Globus pallidus (tissue), 1 donor: ENCODE data around the gene FOXO3.

Experiments used
- DNase-seq: peaks from one replicate; pipeline ENCODE4 v3.0.0-alpha.2; 2015; ENCODE audit warnings: low spot score

FOXO3 gene

DNA sequence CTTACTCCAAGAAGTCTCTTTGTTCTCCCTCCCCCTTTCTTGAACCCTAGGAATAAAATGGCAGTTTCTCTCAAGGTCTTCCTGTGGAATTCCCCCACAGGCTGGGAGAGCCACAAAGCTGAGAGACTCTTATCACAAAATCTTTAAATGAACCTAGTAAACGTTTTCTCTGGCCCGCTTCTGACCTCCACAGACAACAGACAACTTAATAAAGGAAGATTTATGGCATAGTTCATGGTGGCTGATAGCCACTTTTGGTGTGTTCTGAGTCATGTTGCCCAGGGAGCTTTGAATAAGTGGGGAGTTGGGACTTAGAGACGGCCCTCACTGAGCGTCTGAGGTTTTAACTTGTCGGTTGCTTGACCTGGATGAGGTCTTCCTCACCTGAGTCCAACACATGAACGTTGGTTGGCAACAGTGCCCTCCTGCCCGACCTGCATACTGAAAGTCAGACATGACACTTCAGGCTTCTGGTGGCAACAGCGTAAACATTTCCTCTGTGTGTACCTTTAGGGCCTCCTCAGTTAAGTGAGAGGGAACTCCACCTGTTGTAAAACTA, 124.1 kb downstream of the FOXO3 start:
- no peak for DNase-seq

DNA sequence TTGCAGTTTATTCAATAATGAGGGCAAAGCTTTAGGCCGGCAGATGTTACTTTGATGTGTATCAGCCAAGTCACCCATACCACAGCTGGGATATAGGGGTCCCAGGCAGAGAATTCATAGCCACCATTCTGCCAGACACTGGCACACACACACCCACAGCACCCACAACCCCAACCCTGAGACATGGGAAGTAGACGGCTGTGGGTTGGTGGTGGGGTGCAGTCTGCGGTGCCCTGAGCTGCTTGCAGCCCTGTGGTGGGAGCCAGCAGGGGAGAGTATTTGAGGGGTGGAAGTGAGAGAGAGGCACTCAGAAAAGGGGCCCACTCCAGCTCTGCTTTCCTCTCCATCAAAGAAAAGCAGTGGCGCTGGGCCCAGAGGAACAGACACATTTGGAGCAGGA, 125.3 kb downstream of the FOXO3 start:
- no peak for DNase-seq

DNA sequence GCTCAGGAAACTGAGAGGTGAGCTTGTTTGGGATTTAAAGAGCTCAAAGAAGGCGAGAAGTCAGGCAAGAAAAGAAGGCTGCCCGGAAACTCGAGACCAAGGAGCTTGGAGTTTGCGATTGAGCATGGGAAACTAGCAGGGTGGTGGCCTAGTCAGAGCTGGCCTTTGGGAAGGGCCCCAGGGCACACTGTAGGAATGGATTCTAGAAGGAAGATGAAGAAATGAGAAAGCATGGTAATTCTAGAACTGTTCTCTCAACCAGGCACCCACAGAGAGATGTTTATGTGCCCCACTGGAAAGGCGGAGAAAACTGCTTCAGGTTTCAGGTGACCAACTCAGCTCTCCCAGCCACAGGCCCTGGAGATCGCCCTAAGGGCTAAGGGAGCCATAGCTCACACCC, 126.2 kb downstream of the FOXO3 start:
- DNase-seq: no peak

DNA sequence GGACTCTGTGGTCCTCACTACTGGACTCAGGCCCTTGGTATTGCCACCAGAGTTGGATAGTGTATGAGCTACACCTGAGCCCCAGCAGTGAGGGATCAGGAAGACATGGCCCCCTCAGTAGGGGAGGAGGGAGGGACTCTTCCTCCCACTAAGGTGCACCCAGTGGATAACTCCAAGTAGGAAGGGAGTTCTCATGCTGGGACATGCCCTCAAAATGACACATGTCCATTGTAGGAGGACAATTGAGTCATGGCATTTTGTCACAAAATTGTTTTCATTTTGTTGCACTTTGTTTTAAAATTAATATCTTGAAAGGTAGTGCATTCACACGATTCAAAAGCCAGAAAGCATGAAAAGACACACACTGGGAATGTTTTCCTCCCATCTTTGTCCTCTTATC, 127.2 kb downstream of the FOXO3 start:
- DNase-seq: no peak

DNA sequence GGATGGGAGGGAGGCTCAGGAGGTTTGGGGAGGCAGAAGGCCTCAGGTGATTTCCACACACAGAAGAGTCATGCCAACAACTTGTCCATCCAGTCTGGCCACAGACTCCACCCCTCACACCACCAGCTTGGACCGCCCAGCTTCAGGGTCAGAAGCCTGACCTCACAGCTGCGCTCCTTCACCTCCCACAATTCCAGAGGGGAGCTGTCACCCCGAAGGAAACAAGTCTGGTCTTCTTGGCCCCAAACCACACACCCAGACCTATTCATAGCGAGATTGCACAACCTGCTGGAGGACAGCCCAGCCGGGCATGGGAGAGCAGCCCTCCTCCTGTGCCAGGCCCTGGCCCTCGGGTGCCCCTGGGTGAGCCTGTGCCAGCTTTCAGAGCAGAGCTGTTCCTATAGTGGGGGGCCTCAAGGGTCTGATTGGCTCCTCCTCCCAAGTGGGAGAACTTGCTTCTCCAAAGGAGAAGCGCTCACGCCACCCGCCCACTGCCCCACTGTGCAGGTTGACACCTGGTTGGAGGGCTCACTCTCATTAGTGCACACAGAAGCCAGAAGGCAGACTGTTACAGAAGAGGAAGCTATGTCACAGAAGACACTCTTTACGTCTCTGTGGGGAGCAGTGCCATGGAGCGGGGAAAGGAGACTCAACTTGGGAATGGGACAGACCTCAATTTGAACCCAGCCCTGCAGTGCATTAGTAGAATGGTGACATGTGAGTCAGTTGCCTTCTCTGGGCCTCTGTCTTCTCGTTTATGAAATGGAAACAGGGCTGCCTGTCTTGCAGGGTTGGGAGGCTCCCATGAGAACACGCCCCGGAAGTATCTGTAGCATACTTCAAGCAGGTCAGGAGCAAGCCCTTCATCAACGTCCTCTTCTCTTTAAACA, 128.8 kb downstream of the FOXO3 start:
- DNase-seq: peak; percentile 58

DNA sequence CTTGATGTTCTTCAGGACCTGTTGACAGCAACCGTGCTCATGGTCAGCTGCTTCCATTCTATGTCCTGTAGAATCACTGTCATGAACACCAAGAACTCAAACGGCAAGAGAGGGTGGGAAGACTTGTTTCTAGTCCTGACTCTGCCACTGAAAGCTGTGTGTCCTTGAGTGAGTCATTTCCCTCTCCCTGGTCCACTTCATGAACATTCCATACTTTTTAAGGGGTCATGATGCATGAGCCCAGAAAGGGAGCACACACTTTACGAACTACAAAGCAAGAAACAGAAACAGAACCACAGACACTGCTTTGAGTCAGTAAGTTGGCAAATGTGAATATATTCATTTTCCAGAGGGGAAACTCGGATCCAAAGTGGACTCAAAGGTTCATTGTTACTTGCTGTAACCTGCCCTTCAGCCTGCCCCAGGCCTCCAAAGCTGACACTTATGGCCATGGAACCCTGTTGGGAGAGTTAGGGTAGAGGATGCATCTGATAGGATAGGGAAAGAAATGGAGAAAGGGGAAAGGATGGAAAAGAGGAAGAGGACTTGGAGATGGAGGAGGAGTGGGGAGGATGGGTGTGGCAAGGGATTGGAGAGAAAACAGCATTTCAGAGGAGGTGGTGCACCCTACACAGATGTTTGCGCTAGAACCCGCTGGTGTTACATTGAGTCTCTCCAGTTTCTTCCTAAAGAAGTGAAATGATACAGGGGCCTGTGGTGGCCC, 129.8 kb downstream of the FOXO3 start:
- DNase-seq: no peak

DNA sequence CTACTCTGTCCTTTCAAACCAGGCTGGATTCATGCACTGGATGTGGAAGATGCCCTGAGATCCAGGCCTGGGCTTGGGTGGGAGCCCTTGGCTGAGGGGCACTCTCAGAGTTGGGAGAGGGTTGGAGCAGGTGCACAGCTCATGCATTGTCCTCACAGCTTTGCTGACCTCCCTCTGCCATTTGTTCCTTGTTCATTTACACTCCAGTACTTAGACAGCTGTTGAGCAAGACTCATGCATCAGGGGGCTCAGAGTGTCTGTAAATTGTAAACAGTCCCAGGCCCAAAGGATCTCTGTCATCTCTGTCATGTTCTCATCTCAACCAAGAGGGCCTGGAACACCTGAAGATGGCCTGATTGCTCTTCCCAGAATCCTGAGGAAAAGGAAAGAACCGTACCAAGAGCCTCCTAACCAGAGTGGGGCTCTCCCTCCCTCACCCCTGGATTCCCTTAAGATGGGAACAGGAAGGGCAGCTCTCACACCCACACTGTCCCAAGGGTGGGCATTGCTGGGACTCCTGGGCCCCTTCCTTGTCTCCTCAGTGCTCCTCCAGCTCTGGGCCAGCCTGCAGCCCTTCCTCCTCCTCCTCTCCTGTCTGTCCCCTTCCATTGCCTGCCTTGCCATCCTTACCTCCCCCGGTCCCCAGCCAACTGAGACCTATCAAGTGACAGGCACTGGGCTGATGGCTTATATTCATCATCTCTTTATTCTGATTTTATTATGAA, 132.9 kb downstream of the FOXO3 start:
- no peak for DNase-seq

DNA sequence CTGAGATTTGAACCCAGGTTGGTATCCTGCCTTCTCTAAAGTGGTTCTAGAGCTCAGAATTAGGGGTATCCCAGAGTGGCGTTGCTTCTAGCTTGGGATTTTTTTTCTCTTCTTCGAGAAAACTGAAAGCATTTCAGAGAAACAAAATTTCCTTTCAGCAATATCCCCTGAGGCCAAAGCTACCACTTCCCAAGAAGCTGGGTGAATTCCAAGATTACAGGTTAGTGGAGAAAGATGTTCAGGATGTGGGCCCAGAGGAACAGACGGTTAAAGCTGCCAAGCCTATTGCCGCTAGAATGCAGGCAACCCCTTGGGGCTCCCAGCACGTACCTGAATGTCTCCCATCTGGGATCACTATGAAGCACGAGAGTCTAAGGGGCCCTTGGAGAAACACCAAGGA, 134.1 kb downstream of the FOXO3 start:
- DNase-seq: no peak

DNA sequence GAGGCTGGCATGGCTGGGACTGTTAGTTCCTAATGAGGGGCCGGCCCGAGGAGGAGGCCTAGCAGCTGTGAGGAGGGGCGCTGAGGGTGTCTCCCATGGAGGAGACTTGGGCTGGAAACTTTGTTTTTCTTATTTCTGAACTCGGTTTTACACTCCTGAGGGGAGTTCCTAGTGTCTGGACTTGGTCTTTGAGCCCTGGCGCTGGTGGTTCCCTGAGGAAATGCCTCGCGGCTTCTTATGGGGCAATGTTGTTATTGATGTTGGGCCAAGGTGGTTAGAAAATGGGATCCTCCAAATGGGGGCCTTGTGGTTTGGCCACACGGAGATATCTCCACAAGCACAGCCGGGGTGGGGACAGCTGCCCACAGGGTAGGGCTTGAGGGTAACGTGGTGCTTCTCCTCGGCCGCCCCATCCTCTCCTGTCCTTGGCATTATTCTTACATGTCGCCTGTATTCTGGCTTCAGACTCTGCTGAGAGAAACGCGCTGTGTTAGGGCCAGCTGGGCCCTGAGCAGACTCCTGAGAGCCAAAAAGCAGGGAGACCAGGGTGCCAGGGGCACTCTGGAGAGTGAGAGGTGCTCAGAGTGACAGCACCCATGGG, 136.9 kb downstream of the FOXO3 start:
- no peak for DNase-seq

DNA sequence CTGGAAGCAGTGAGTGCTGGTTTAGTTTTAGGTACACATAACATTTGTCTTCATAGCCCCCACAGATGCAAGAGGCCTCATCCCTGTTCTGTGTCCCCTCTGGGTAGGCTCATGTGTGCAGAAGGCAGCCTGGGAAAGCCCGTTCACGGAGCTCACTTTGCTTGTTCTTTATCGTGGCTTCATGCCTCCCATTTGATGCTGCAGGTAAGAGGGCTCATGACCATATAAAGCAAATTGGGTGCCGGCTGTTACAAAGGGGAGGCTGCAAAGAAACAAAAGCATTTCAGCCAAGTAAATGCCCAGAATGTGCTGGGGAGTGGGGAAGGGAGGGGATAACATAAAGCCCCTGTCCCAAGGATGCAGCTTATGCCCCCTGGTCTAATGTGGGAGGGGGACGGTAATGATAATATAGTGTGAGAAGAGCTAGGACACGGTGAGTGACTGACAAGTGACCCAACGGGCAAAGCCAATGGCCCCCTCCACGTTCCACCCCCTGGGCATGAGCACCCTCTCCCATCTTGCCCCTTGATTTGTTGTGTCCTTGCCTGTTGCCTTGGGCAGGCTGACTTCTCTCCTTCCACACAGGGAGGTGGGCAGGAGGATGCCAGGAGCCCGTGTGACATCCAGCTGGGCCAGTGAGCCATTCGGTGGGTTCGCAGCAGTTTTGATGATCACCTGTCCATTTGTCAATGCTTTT, 138.0 kb downstream of the FOXO3 start:
- DNase-seq: no peak

DNA sequence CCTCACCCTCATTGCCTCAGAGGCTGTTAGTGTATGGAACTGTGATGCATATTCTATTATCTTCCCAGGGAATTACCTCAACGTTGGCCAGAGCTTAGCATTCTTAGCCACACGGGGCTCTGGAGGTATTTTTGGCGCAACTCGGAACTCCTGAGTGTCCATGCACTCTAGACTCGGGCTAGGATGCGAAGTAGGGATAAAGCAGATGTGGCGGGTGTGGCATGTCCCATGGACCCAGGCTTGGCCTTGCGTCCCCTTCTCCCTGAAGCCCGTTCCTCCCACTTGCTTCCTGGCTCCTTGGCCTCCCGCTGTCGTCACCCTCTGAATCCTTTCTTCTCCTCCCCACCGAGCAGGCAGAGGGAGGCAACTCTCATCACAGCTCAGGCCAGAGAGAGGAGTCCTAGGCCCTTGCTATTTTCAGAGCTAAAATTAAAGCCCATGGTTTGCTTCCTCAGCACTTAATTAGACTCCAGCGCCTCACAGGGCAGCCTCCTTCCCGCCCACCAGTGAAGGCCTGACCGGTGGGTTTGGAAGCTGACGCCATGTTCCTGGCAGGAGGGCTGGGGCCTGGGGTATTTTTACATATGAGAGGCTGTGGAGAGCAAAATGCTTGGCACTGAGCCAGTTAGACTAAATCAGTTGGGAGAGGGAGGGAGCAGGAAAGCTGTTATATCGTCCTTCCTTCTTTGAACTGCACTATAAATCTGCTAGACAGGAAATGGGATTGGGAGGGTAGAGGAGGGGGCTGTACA, 138.7 kb downstream of the FOXO3 start:
- no peak for DNase-seq

DNA sequence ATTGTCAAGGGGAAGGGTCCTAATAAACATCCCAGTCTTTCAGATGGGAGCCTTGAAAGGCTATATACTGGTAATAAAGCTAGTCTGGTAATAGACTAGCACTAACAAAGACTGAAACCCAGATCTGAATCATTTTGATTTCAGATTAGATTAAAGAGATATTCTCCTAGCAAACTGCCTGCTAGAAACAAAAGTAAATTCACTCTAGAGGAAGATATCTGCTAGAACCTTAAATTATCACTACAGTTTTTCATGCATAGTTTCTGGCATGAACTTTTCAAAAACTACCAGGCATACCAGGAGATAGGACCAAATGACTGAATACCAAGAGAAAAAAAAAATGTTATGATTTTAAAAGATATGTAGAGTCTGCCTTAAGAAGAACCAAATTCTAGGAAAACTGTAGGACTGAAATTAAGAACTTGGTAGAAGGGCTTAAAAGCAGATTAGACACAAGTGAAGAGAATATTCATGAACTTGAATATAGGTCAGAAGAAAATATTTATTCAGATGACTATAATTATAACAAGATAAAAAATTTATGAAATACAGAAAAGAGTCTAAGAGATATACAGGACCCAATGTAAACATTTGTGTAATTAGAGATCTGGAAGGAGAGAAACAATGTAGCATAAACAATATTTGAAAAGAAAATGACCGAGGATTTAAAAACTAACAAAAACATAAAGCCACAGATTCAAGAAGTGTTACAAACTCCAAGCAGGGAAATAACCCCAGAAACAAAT, 141.6 kb downstream of the FOXO3 start:
- DNase-seq: no peak

DNA sequence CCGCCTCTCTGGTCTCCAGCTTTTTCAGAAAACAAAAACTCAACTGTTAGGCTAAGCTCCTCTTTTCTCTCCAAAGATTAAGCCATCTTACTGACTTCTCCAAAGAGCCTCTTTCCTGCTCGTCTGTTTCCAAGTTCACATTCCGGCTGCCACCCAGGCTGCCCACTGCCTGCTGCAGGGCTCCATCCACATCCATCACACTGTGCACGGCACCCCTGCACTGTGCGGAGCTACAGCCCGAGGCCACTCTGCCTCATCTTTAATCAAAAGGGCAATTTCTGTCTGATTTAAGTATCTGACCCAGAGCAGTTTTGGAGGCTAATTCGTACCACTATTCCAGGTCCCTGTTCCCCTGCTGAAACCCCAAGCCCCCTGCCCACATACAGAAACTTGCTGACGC, 145.9 kb downstream of the FOXO3 start:
- DNase-seq: no peak

DNA sequence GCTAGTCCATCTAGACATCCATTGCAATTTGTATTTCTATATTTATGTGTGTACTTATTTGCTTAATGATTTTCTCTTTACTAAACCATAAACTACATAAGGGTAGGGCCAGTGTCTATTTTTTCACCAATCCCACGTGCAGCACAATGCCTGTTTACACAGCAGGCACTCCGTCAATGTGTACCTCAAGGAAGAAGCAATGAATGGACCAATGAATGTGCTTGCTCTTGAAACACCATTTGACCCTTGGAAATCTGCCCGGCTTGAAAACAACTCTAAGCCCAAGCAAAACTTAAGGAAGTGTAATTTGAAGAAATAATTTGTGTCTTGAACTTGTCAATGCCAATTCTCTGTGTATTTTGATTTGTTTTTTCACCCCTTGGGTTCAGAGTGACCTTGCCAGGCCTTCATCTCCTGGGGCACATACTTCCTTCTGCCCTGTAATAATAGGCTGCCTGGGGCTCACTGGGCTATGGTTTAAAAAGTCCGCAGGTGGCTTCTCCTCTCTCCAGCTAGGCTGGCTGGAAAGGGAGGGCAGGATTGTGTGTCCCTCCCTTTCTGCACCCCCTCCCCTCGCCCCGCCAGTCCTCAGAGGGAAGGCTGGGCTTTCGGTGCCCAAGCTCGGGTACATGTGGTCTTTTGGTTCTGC, 146.7 kb downstream of the FOXO3 start:
- DNase-seq: no peak

DNA sequence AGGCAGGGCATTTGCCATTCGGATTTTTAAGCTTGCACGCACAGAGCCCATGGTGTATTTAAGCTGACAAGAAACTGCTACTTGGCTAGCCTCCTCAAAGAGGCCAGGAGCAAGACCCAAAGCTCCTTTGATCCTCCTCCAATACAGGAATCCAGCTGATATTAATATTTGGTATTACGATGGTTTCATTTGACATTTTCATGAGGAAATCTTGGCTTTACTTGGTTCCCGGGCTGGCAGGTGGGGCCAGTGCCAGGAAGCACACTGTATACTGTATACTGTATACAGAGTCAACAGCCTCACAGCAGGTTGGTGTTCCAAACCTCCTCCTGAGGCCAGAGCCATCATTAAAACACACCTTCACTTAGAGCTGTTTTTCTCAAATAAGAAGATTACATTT, 149.3 kb downstream of the FOXO3 start:
- DNase-seq: no peak

DNA sequence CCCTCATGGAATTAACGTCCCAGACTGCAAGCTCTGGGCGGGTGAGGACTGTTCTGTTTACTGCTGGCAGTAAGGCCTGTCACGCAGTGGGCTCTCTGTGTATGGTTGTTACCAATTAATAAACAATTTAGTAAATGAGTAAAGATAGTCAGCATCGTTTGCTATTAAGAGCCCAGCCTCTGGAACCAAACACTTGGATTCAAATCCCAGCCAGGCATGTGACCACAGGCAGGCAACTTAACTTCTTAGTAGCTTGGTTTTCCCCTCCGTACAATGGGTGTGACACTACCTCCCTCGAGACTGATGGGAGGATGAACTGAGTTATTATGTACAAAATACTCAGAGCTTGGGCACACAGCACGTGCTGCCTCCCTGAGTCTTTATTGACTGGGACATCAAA, 149.8 kb downstream of the FOXO3 start:
- DNase-seq: no peak

DNA sequence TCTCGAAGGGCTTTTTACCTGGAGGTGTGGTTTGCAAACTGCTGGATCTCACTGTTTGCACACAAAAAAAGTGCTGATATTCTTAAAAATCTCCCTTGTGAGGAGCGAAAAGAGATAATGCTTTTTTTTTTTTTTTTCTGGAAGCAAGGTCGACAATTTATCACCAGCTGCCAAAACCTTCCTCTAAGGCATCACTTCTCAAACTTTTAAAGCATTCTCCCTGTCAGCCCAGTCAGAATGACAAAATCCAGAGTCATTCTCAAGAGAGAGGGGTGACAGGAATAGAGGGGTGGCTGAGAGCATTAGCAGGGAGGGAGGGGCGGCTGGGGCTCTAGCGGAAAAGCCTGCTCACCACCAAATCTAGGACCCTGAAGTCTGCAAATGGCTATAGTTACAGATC, 150.4 kb downstream of the FOXO3 start:
- DNase-seq: no peak

DNA sequence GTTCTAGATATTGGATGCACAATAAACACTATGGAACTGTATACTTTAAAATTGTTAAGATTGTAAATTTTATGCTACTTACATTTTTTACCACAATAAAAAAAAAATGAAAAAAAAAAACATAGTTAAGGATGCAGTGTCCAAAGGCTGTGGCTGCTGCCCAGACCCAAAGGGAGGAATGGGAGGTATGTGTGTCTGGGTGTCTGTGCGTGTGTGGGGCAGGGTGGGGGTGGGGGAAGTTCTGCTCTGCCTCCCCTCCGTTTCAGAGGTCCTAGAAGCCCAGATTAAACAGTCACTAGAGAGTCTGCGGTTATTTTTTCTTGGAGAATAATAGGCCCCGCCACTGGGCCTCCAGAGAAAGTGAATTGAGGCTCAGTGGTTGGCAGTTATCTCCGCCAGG, 151.1 kb downstream of the FOXO3 start:
- DNase-seq: no peak

DNA sequence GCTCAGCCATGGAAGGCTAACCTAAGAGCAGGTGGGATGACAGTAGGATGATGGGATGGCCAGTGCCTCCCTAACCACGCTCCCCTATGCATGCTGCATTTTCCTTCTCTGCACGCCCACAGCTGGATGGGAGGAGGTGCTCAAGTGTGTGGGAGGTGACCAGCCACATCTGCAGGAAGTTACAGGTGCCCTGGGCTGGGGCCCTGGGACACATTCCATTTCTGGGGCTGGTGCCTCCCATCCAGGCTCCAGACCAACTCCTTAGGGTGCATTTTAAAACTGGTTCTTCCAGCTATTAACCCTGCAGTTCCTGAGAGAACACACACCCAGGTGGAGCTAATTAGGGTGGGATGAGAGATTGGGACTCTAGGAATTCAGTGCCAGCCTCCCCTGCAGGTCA, 152.2 kb downstream of the FOXO3 start:
- DNase-seq: no peak
